Neural cell (in vitro differentiated cells): ENCODE results near the gene CLK3. TPM values are rescaled to one million over a fixed set of nuclear protein-coding genes. Genes with fewer than 3 reads are reported as not detected.

Experiments used
- H2AFZ ChIP-seq: fragments of 200-600, 300-800 bp; sonication (generic), shearing (Covaris generic); 2 replicates; pipeline ENCODE4 v1.6.0; 2014; ENCODE audit warnings: low read depth, mild to moderate bottlenecking, antibody characterized with exemption, low read length, moderate library complexity
- H3F3A ChIP-seq: fragments of 200-600 bp; shearing (Covaris generic); 2 replicates; pipeline ENCODE4 v1.6.1; 2016; ENCODE audit warnings: mild to moderate bottlenecking, moderate library complexity, mixed read lengths, antibody characterized with exemption, low read length; ENCODE audit not compliant: insufficient read depth, poor library complexity, severe bottlenecking
- H3K27ac ChIP-seq: fragments of 200-600, 300-800 bp; sonication (generic), shearing (Covaris generic); 2 replicates; pipeline ENCODE4 v1.5.1; 2014; ENCODE audit warnings: mild to moderate bottlenecking, low read length, moderate library complexity
- H3K27me3 ChIP-seq: fragments of 300-800, 200-600 bp; sonication (generic), shearing (Covaris generic); 2 replicates; pipeline ENCODE4 v1.6.0; 2014; ENCODE audit warnings: mild to moderate bottlenecking, low read depth, low read length, moderate library complexity; ENCODE audit not compliant: insufficient read depth
- H3K36me3 ChIP-seq: fragments of 300-800, 200-600 bp; sonication (generic), shearing (Covaris generic); 2 replicates; pipeline ENCODE4 v1.5.1; 2014; ENCODE audit warnings: mild to moderate bottlenecking, antibody characterized with exemption, low read length, moderate library complexity; ENCODE audit not compliant: insufficient read depth
- H3K4me2 ChIP-seq: fragments of 300-800, 200-600 bp; sonication (generic), shearing (Covaris generic); 2 replicates; pipeline ENCODE4 v1.6.0; 2014; ENCODE audit warnings: mild to moderate bottlenecking, low read length
- H3K4me3 ChIP-seq: fragments of 300-800, 200-600 bp; sonication (generic), shearing (Covaris generic); 2 replicates; pipeline ENCODE4 v1.5.1; 2014; ENCODE audit warnings: mild to moderate bottlenecking, low read length, moderate library complexity
- H3K79me2 ChIP-seq: fragments of 200-600 bp; shearing (Covaris generic); replicated peaks from 2 replicates; pipeline ENCODE4 v1.6.0; 2014; ENCODE audit warnings: mild to moderate bottlenecking, low read length, moderate library complexity; ENCODE audit not compliant: insufficient read depth
- H3K9ac ChIP-seq: fragments of 300-800, 200-600 bp; sonication (generic), shearing (Covaris generic); 2 replicates; pipeline ENCODE4 v1.6.1; 2016; ENCODE audit warnings: mild to moderate bottlenecking, low read length, mixed read lengths
- H3K9me2 ChIP-seq: fragments of 200-600 bp; shearing (Covaris generic); 2 replicates; pipeline ENCODE4 v1.6.1; 2016; ENCODE audit warnings: mild to moderate bottlenecking, low read length, mixed read lengths; ENCODE audit not compliant: insufficient read depth
- H3K9me3 ChIP-seq: fragments of 200-600, 300-800 bp; sonication (generic), shearing (Covaris generic); 2 replicates; pipeline ENCODE4 v1.6.1; 2016; ENCODE audit warnings: mild to moderate bottlenecking, mixed run types, low read length, moderate library complexity, mixed read lengths
- H4K20me1 ChIP-seq: fragments of 200-600 bp; shearing (Covaris generic); 2 replicates; pipeline ENCODE4 v1.6.1; 2016; ENCODE audit warnings: mild to moderate bottlenecking, mixed run types; ENCODE audit not compliant: insufficient read depth
- EP300 ChIP-seq: fragments of 450-650 bp; conservative IDR thresholded peaks from 2 replicates; pipeline ENCODE4 v1.6.1; 2014; ENCODE audit warnings: antibody characterized with exemption, mild to moderate bottlenecking, moderate library complexity; ENCODE audit not compliant: poor library complexity, severe bottlenecking
- EZH2 ChIP-seq: fragments of 200-600, 300-800 bp; shearing (Covaris generic), sonication (generic); IDR thresholded peaks from 2 replicates; pipeline ENCODE4 v1.6.1; 2014; ENCODE audit warnings: antibody characterized with exemption, low read length, borderline replicate concordance, mild to moderate bottlenecking; ENCODE audit not compliant: insufficient read depth, poor library complexity, severe bottlenecking
- MXI1 ChIP-seq: fragments of 450-650 bp; conservative IDR thresholded peaks from 2 replicates; pipeline ENCODE4 v1.6.1; 2014; ENCODE audit warnings: antibody characterized with exemption, mild to moderate bottlenecking; ENCODE audit not compliant: poor library complexity, severe bottlenecking
- POLR2AphosphoS5 ChIP-seq: IDR thresholded peaks from 2 replicates; pipeline ENCODE4 v1.6.1; 2012
- RAD21 ChIP-seq: fragments of 450-650 bp; conservative IDR thresholded peaks from 2 replicates; pipeline ENCODE4 v1.6.1; 2014; ENCODE audit warnings: antibody characterized with exemption, mild to moderate bottlenecking, moderate library complexity
- SMC3 ChIP-seq: fragments of 450-650 bp; conservative IDR thresholded peaks from 2 replicates; pipeline ENCODE4 v1.6.1; 2014; ENCODE audit warnings: antibody characterized with exemption, mild to moderate bottlenecking, moderate library complexity; ENCODE audit not compliant: poor library complexity
- TAF1 ChIP-seq: IDR thresholded peaks from 2 replicates; pipeline ENCODE4 v1.6.1; 2012; ENCODE audit warnings: low read depth
- polyA plus RNA-seq: library from polyadenylated mRNA; depleted of rRNA; stranded (reverse); fragments of >200 nt; gene quantifications from 2 replicates; pipeline ENCODE4 v1.2.3, GENCODE V29; 2014
- TF ChIP-seq, protein P1 (sequence below): IDR thresholded peaks from 2 replicates; pipeline ENCODE4 v1.6.1; 2012; ENCODE audit warnings: borderline replicate concordance
- TF ChIP-seq, protein P2 (sequence below): fragments of 450-650 bp; IDR thresholded peaks from 2 replicates; pipeline ENCODE4 v1.5.1; 2014; ENCODE audit warnings: antibody characterized with exemption, mild to moderate bottlenecking, moderate library complexity; ENCODE audit not compliant: poor library complexity, severe bottlenecking

The CLK3 gene
- polyA plus RNA-seq, 1 donor from 2014 or later = 88.3 TPM

DNA sequence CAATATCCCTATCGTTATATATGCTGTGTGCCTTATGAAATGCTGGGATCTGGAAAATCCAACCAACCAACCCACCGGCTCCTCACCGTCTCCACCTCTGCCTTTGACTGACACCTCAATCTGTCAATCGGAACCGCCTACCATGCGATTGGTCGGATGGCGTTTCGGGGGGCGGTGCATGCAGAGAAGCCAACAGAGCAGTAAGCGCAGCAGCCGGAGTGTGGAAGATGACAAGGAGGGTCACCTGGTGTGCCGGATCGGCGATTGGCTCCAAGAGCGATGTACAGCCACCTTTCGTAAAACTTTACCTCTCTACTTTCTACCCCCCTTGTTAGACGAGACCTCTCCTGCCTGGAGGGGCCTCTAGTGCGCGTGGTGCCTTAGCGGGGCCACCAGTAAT is 6.3 kb downstream of the CLK3 start:
- Histone ChIP-seq H3K36me3 (no peaks in the 10 kb centered on the region), H3K79me2 (peaks cover 22% of the 10 kb centered on the region), H3K9me2 (no peaks in the 10 kb centered on the region), H3K9ac (no peak overlapping the region), H4K20me1 (peaks cover 4% of the 10 kb centered on the region), H2AFZ (no peak overlapping the region), H3K9me3 (no peaks in the 10 kb centered on the region), H3F3A (no peaks in the 10 kb centered on the region), H3K4me3 (no peak overlapping the region), H3K4me2 (no peak overlapping the region), H3K27ac (no peak overlapping the region), H3K27me3 (no peaks in the 10 kb centered on the region)
- no peak for TF ChIP-seq MXI1
- TF ChIP-seq, protein P1, sequence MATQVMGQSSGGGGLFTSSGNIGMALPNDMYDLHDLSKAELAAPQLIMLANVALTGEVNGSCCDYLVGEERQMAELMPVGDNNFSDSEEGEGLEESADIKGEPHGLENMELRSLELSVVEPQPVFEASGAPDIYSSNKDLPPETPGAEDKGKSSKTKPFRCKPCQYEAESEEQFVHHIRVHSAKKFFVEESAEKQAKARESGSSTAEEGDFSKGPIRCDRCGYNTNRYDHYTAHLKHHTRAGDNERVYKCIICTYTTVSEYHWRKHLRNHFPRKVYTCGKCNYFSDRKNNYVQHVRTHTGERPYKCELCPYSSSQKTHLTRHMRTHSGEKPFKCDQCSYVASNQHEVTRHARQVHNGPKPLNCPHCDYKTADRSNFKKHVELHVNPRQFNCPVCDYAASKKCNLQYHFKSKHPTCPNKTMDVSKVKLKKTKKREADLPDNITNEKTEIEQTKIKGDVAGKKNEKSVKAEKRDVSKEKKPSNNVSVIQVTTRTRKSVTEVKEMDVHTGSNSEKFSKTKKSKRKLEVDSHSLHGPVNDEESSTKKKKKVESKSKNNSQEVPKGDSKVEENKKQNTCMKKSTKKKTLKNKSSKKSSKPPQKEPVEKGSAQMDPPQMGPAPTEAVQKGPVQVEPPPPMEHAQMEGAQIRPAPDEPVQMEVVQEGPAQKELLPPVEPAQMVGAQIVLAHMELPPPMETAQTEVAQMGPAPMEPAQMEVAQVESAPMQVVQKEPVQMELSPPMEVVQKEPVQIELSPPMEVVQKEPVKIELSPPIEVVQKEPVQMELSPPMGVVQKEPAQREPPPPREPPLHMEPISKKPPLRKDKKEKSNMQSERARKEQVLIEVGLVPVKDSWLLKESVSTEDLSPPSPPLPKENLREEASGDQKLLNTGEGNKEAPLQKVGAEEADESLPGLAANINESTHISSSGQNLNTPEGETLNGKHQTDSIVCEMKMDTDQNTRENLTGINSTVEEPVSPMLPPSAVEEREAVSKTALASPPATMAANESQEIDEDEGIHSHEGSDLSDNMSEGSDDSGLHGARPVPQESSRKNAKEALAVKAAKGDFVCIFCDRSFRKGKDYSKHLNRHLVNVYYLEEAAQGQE = no peak
- TF ChIP-seq TAF1 = no peak
- TF ChIP-seq EZH2 = no peak
- TF ChIP-seq EP300 = no peak
- TF ChIP-seq POLR2AphosphoS5 = no peak
- TF ChIP-seq SMC3 = no peak
- TF ChIP-seq, protein P2, sequence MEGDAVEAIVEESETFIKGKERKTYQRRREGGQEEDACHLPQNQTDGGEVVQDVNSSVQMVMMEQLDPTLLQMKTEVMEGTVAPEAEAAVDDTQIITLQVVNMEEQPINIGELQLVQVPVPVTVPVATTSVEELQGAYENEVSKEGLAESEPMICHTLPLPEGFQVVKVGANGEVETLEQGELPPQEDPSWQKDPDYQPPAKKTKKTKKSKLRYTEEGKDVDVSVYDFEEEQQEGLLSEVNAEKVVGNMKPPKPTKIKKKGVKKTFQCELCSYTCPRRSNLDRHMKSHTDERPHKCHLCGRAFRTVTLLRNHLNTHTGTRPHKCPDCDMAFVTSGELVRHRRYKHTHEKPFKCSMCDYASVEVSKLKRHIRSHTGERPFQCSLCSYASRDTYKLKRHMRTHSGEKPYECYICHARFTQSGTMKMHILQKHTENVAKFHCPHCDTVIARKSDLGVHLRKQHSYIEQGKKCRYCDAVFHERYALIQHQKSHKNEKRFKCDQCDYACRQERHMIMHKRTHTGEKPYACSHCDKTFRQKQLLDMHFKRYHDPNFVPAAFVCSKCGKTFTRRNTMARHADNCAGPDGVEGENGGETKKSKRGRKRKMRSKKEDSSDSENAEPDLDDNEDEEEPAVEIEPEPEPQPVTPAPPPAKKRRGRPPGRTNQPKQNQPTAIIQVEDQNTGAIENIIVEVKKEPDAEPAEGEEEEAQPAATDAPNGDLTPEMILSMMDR = no peak
- no peak for TF ChIP-seq RAD21

DNA sequence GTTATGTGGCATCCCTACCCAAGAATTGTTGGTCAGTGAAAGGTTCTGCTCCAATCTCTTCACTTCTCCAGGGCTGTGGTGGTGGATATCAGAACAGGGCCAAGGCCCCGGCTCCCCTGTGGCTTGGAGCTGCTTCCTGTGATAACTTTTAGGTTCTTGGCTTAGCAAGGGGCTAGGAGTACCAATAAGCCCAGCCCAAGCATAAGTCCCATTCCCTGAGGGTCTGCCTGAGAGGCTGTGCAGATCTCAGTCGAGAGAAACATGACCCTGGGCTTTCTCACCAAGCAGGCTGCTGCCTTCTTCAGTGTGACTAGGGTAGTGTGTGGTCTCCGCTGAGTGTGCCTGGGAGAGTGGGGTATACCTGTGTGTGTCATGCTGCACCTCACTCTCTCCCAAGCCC is 7.1 kb downstream of the CLK3 start:
- H3F3A ChIP-seq = no peaks in the 10 kb centered on the region
- H3K36me3 ChIP-seq = no peaks in the 10 kb centered on the region
- H3K79me2 ChIP-seq = peaks cover 14% of the 10 kb centered on the region
- no peak overlapping the region for H3K4me2 ChIP-seq
- H3K9me2 ChIP-seq = no peaks in the 10 kb centered on the region
- no peaks in the 10 kb centered on the region for H3K9me3 ChIP-seq
- H3K27me3 ChIP-seq = no peaks in the 10 kb centered on the region
- no peak overlapping the region for H3K4me3 ChIP-seq
- H3K9ac ChIP-seq = no peak overlapping the region
- H2AFZ ChIP-seq = no peak overlapping the region
- TF ChIP-seq, protein P2 = no peak
- TF ChIP-seq, protein P1 = no peak
- no peak for TF ChIP-seq POLR2AphosphoS5
- no peak for TF ChIP-seq SMC3
- TF ChIP-seq EP300 = no peak
- TF ChIP-seq MXI1 = no peak
- TF ChIP-seq EZH2 = no peak
- no peak for TF ChIP-seq RAD21
- TF ChIP-seq TAF1 = no peak
- peaks cover 4% of the 10 kb centered on the region for H4K20me1 ChIP-seq
- no peak overlapping the region for H3K27ac ChIP-seq
